Vagina (tissue), 2 donors: ENCODE results near the gene FPGS.

Source experiments
- POLR2A ChIP-seq, 2 donors: fragments of 450-650 bp; IDR thresholded peaks; one replicate each; pipeline ENCODE4 v1.6.1; 2017; ENCODE audit warnings: antibody characterized with exemption in 2 of 2, mild to moderate bottlenecking in 2 of 2, moderate library complexity in 2 of 2
- TF ChIP-seq, protein P1 (sequence below), 3 experiments: fragments of 450-650 bp in 2 of 3; fragments of 200-600 bp in 1 of 3; sonication (generic) in 1 of 3; IDR thresholded peaks; one replicate each; pipeline ENCODE4 v1.5.1; 2017 to 2019; ENCODE audit warnings: antibody characterized with exemption in 3 of 3, mild to moderate bottlenecking in 2 of 3, moderate library complexity in 2 of 3

DNA sequence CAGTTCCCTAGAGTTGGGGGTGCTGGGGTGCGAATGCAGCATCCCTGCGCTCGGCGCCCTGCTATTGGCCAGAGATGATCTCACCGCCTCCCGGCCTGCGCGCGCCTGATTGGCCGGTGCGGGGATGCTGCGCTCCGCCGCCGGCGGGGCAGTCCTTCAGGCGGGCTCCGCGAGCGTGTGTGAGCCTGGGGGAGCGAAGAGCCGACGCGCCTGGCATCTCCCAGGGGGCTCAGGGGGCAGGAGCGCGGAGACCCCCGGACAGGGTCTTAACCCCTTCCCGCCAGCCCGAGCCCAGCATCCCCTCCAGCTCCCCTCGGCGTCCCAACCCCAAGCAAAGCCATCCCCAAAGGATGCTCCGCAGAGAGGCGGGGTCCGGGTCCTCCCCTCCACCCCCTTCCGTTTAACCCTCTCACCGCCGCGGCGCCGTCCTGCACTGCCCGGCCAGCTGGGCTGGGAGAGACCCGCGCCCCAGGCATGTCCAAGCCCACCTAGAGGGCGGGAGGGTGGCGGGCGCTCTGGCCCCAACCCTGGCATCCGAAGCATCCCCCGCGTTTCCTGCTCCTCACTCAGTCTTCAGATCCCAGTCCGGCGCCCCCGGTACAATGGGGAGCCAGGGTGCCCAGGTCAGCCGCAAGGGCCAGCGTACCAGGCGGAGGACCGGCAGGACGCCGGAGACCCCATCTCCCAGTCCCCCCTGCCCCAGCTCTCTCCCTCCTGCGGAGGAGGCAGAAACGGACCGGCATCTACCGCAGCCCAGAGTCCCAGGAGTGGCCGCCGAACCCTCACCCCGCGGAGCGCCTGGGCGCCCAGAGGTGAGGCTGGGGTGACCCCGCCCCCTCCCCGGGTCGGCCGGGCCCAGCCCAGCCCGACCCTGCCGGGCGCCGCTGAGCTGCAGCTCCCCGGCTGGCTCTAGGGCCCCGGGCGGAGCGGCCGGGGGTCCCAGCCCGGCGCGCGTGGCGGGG, 48.3 kb upstream of the FPGS start:
- TF ChIP-seq, protein P1, sequence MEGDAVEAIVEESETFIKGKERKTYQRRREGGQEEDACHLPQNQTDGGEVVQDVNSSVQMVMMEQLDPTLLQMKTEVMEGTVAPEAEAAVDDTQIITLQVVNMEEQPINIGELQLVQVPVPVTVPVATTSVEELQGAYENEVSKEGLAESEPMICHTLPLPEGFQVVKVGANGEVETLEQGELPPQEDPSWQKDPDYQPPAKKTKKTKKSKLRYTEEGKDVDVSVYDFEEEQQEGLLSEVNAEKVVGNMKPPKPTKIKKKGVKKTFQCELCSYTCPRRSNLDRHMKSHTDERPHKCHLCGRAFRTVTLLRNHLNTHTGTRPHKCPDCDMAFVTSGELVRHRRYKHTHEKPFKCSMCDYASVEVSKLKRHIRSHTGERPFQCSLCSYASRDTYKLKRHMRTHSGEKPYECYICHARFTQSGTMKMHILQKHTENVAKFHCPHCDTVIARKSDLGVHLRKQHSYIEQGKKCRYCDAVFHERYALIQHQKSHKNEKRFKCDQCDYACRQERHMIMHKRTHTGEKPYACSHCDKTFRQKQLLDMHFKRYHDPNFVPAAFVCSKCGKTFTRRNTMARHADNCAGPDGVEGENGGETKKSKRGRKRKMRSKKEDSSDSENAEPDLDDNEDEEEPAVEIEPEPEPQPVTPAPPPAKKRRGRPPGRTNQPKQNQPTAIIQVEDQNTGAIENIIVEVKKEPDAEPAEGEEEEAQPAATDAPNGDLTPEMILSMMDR (IDR thresholded peaks at IDR 0.05) = no peak
- no peak for TF ChIP-seq POLR2A (IDR thresholded peaks at IDR 0.05)
